ENCODE measurements around the gene SERTAD2.

SERTAD2 gene

DNA sequence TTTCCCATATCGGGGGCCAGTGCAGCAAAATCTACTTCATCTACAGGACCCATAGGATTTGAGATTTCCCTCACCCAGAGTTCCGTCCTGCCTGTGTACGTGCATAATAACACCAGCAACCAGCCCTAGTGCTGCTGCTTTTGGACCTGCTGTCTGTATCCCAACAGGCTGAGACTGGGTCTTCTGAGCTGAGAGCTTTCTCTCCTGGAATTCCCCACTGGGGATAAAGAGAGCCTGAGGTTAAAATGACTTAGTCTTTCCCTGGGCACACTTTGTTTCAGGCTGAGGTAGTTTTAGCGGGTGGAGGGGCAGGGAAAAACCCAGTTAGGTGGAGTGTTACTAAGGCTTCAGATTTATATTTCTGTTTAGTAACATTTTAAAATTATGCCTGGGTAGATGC, 62.5 kb downstream of the SERTAD2 start:
- no peaks in the 10 kb centered on the region for H3K4me1 ChIP-seq (ENCODE audit: control insufficient read depth, insufficient read depth, low read length)
- H3K4me3 ChIP-seq (ENCODE audit: low read depth, low read length): no peak overlapping the region
- no peaks in the 10 kb centered on the region for H3K27me3 ChIP-seq (ENCODE audit: control insufficient read depth, insufficient read depth, low read length)
- H3K27ac ChIP-seq (ENCODE audit: low read depth, low read length): no peak overlapping the region
- H3K9ac ChIP-seq (ENCODE audit: low read depth, low read length): no peak overlapping the region
- H3K36me3 ChIP-seq (ENCODE audit: control insufficient read depth, insufficient read depth, low read length): peaks cover 37% of the 10 kb centered on the region
- no peaks in the 10 kb centered on the region for H3K9me3 ChIP-seq (ENCODE audit: control insufficient read depth, insufficient read depth, low read length)

DNA sequence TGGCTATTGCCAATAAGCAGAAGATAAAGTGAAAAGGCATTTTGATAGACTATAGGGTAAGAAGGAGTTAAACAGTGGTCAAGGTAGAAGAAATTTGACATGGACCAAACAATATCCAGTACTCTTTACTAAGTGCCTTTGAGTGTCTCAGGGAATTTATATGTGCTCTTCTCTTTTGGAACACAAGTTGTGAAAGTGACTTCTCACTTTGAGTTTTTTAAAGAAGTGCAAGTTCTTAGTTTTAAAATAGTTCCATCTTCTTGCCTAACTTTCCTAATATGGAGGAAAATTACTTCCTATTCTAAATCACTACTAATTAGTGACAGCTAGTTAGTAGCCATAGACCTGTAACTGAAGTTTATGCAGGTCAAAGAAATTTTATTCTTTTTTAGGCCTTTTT, 66.2 kb downstream of the SERTAD2 start:
- H3K4me1 ChIP-seq (ENCODE audit: control insufficient read depth, insufficient read depth, low read length): no peaks in the 10 kb centered on the region
- no peak overlapping the region for H3K4me3 ChIP-seq (ENCODE audit: low read depth, low read length)
- no peak overlapping the region for H3K9ac ChIP-seq (ENCODE audit: low read depth, low read length)
- no peaks in the 10 kb centered on the region for H3K27me3 ChIP-seq (ENCODE audit: control insufficient read depth, insufficient read depth, low read length)
- peaks cover 45% of the 10 kb centered on the region for H3K36me3 ChIP-seq (ENCODE audit: control insufficient read depth, insufficient read depth, low read length)
- no peak overlapping the region for H3K27ac ChIP-seq (ENCODE audit: low read depth, low read length)
- H3K9me3 ChIP-seq (ENCODE audit: control insufficient read depth, insufficient read depth, low read length): no peaks in the 10 kb centered on the region

DNA sequence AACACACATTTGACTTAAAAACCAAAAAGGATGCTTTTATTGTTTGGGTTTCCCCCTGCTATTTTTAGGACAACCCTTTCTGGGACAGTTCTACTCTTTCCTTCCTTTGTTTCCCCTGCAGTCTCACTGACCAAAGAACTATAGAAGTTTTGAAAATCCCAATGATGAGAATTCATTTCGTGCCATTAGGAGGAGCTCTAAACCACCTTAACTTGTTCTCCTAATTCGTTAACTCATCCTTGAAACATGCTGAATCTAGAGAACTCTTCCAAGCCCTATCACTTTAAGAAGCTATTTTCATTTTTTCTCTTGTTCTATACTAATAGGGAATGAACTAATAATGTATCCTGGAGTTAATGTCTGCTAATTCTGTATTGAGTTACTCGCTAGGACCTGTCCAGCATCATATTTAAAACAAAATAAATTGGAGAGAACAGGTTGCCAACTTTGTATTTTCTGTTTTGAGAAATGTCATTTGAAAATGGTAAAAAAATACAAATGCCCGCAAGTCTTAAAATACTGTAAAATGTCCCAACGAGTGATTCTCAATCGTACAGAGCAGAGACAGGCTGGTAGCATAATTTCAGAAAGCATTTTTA, 66.7 kb downstream of the SERTAD2 start:
- Histone ChIP-seq H3K4me1 (ENCODE audit: control insufficient read depth, insufficient read depth, low read length) (no peaks in the 10 kb centered on the region), H3K9ac (ENCODE audit: low read depth, low read length) (no peak overlapping the region), H3K4me3 (ENCODE audit: low read depth, low read length) (no peak overlapping the region), H3K27ac (ENCODE audit: low read depth, low read length) (no peak overlapping the region), H3K9me3 (ENCODE audit: control insufficient read depth, insufficient read depth, low read length) (no peaks in the 10 kb centered on the region), H3K36me3 (ENCODE audit: control insufficient read depth, insufficient read depth, low read length) (peaks cover 40% of the 10 kb centered on the region), H3K27me3 (ENCODE audit: control insufficient read depth, insufficient read depth, low read length) (no peaks in the 10 kb centered on the region)

DNA sequence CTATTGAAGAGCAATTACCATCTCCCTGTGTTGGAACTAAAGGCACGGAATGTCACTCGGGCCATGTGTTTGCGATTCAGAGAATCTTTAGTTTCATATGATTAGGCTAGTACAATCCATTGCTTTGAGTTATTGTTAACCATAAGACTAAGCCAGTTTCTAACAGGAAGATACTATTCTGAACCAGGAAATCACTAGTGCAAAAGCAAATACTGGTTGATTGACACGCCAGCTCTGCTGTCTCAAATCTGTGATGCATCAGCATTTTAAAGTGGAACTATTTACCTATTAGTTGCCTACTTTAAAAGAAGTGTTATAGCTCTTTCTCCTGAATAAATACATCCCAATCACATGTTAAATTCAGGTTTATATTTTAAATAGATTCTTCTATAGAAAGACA, 67.7 kb downstream of the SERTAD2 start:
- peaks cover 36% of the 10 kb centered on the region for H3K36me3 ChIP-seq (ENCODE audit: control insufficient read depth, insufficient read depth, low read length)
- no peak overlapping the region for H3K9ac ChIP-seq (ENCODE audit: low read depth, low read length)
- no peaks in the 10 kb centered on the region for H3K27me3 ChIP-seq (ENCODE audit: control insufficient read depth, insufficient read depth, low read length)
- H3K27ac ChIP-seq (ENCODE audit: low read depth, low read length): no peak overlapping the region
- H3K9me3 ChIP-seq (ENCODE audit: control insufficient read depth, insufficient read depth, low read length): no peaks in the 10 kb centered on the region
- H3K4me1 ChIP-seq (ENCODE audit: control insufficient read depth, insufficient read depth, low read length): no peaks in the 10 kb centered on the region
- H3K4me3 ChIP-seq (ENCODE audit: low read depth, low read length): no peak overlapping the region

DNA sequence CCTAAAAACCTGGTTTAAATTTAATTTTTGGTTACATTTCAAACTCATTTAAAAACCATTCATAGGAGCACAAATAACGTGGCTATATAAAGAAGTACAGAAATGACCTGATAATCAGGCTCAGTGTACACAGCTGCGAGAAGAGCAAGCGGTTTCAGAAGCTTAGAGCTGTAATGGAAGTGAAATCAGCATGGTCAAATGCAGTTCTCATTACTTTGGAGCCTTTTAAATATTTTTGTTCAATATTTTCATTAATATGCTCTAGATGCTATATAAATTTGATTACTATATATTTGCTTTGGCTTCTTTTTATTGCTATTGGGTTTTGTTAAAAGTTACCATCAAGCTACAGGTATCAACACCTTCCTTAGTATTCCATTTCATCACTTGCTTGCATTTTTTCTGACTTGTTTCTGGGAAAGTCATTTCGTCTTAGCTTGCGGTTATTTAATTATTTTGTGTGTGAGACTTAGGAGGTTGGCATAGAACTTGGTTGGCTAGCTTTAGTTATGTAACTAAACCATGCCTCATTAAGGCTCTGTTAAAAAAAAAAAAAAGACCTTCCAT, 70.9 kb downstream of the SERTAD2 start:
- Histone ChIP-seq H3K4me1 (ENCODE audit: control insufficient read depth, insufficient read depth, low read length) (no peaks in the 10 kb centered on the region), H3K36me3 (ENCODE audit: control insufficient read depth, insufficient read depth, low read length) (peaks cover 36% of the 10 kb centered on the region), H3K4me3 (ENCODE audit: low read depth, low read length) (no peak overlapping the region), H3K9me3 (ENCODE audit: control insufficient read depth, insufficient read depth, low read length) (no peaks in the 10 kb centered on the region), H3K27ac (ENCODE audit: low read depth, low read length) (no peak overlapping the region), H3K27me3 (ENCODE audit: control insufficient read depth, insufficient read depth, low read length) (no peaks in the 10 kb centered on the region), H3K9ac (ENCODE audit: low read depth, low read length) (no peak overlapping the region)

DNA sequence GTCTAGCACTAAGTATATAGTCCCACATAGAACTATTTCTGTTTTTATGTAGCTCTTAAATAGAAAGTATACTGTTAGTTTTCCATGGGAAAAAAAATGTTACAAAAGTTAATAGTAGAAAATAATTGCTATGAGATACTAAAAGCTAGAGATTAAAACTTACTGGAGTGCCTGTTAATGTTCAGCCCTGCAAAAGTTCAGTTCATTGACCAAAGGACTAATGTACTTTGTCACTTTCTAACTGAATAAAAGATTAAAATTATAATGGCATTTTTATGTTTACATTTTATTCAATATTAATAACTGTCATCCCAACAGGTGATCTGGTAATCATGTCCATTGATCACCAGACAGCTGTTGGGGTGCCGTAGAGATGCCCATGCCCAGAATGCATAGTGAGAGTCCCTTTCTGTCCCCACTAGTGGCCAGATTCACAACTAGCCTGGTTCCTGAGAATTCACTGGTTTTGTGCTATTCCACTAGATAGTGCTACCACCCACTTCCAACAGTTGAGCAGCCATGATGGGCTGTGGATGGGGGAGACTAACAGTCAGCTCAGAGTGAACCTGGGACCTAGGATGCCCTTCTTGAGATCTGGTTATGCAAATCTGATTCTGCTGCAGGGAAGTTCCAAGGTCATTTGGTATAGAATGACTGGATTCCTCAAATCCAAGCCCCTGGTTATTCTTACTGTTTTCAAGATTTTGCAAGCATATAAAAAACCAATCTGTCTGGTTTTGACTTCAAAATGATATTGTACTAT, 71.8 kb downstream of the SERTAD2 start:
- peaks cover 35% of the 10 kb centered on the region for H3K36me3 ChIP-seq (ENCODE audit: control insufficient read depth, insufficient read depth, low read length)
- no peak overlapping the region for H3K27ac ChIP-seq (ENCODE audit: low read depth, low read length)
- H3K9me3 ChIP-seq (ENCODE audit: control insufficient read depth, insufficient read depth, low read length): no peaks in the 10 kb centered on the region
- H3K4me1 ChIP-seq (ENCODE audit: control insufficient read depth, insufficient read depth, low read length): no peaks in the 10 kb centered on the region
- no peak overlapping the region for H3K9ac ChIP-seq (ENCODE audit: low read depth, low read length)
- H3K27me3 ChIP-seq (ENCODE audit: control insufficient read depth, insufficient read depth, low read length): no peaks in the 10 kb centered on the region
- no peak overlapping the region for H3K4me3 ChIP-seq (ENCODE audit: low read depth, low read length)
